GM19397 (cell line): Measurements from ENCODE around the gene STK32C.

Experiments used
- ATAC-seq: cut with Tn5 transposase; IDR thresholded peaks from one replicate; pipeline ENCODE4 v1.9.1; 2021; ENCODE audit warnings: mild to moderate bottlenecking, moderate library complexity; ENCODE audit not compliant: unreplicated experiment

Gene STK32C

GRCh38 chr10:132189016-132189415 is 118.7 kb downstream of the STK32C start:
- no peak for ATAC-seq

GRCh38 chr10:132188331-132188730 is 119.4 kb downstream of the STK32C start:
- no peak for ATAC-seq

- no peak for ATAC-seq
Observed at GRCh38 chr10:132187430-132188138, 120.2 kb downstream of the STK32C start.

GRCh38 chr10:132186488-132187429 is 121.0 kb downstream of the STK32C start, which contains the start of gene DPYSL4:
Gene DPYSL4 (plus strand): TSS chr10:132186948. CDS start chr10:132187064, 116 bp downstream.
- ATAC-seq = no peak

GRCh38 chr10:132185601-132186487 is 121.9 kb downstream of the STK32C start:
- no peak for ATAC-seq

GRCh38 chr10:132184816-132185593 is 122.7 kb downstream of the STK32C start:
- ATAC-seq = no peak

GRCh38 chr10:132183046-132183445 is 124.7 kb downstream of the STK32C start:
- no peak for ATAC-seq

- no peak for ATAC-seq
Observed at GRCh38 chr10:132182591-132182990, 125.2 kb downstream of the STK32C start.

- ATAC-seq = no peak
Observed at GRCh38 chr10:132181691-132182425, 125.9 kb downstream of the STK32C start.

- no peak for ATAC-seq
Observed at GRCh38 chr10:132180736-132181135, 127.0 kb downstream of the STK32C start.

- ATAC-seq = no peak
Observed at GRCh38 chr10:132179551-132180392, 128.0 kb downstream of the STK32C start.

GRCh38 chr10:132178672-132179545 is 128.8 kb downstream of the STK32C start:
- no peak for ATAC-seq

- no peak for ATAC-seq
Observed at GRCh38 chr10:132178046-132178445, 129.7 kb downstream of the STK32C start.

- no peak for ATAC-seq
Observed at GRCh38 chr10:132176623-132177500, 130.9 kb downstream of the STK32C start.

- ATAC-seq = no peak
Observed at GRCh38 chr10:132175907-132176581, 131.7 kb downstream of the STK32C start.

GRCh38 chr10:132175408-132175807 is 132.3 kb downstream of the STK32C start:
- no peak for ATAC-seq
